ENCODE measurements around the gene KPNA6. TPM values are rescaled to one million over a fixed set of nuclear protein-coding genes. Genes with fewer than 3 reads are reported as not detected.
A peak's percentile ranks its signal among the peaks of the same experiment; 100 is the strongest.

The KPNA6 gene
- total RNA-seq, 4 donors from 2014 or later: 44.6 to 62.8 (median 53.4) TPM

- Histone ChIP-seq H3K4me3 (replicated peaks in 1 of 3) (no peak overlapping the region), H3K27me3 (no peaks in the 10 kb centered on the region), H3K4me1 (peaks cover 19 to 47% of the 10 kb centered on the region in 2 donors), H3K9me3 (no peaks in the 10 kb centered on the region), H3K27ac (peak overlapping the region; percentile 1 to 48 (median 20)), H3K36me3 (peaks cover 0 to under 1% of the 10 kb centered on the region in 2 donors)
- 5 to 12% methylated on average over 4 of the region's 4 CpGs for WGBS, 2 donors
- TF ChIP-seq CTCF (IDR thresholded peaks at IDR 0.05) (no peak), POLR2A (IDR thresholded peaks at IDR 0.05) (no peak)
- DNase-seq: peak; percentile 83 to 87
- intact Hi-C loops (cut with DNase I): loop anchor here (10.0 kb wide), 1 partner anchor 102 kb away; no protein-coding TSS in a partner anchor
Measured at GRCh38 chr1:32066489-32066873, 41.4 kb upstream of the KPNA6 start.

- H3K27ac ChIP-seq: no peak overlapping the region
- intact Hi-C loops (cut with DNase I): loop anchor here (10.0 kb wide), 1 partner anchor 104 kb away; no protein-coding TSS in a partner anchor
- no peaks in the 10 kb centered on the region for H3K9me3 ChIP-seq
- H3K36me3 ChIP-seq: no peaks in the 10 kb centered on the region
- no peak overlapping the region for H3K4me3 ChIP-seq (replicated peaks in 1 of 3)
- WGBS, 2 donors: 38 to 43% methylated on average over 5 of the region's 5 CpGs
- H3K27me3 ChIP-seq: no peaks in the 10 kb centered on the region
- no peak for DNase-seq
- TF ChIP-seq POLR2A (IDR thresholded peaks at IDR 0.05) (no peak), CTCF (IDR thresholded peaks at IDR 0.05) (no peak)
- peaks cover 15 to 36% of the 10 kb centered on the region in 2 donors for H3K4me1 ChIP-seq
Measured at GRCh38 chr1:32068957-32069588, 38.8 kb upstream of the KPNA6 start.

- peaks cover 11 to 27% of the 10 kb centered on the region in 2 donors for H3K4me1 ChIP-seq
- H3K27me3 ChIP-seq: no peaks in the 10 kb centered on the region
- H3K27ac ChIP-seq: peak overlapping the region; percentile 93 to 95 (median 95)
- peaks cover 10 to 14% of the 10 kb centered on the region in 2 donors for H3K36me3 ChIP-seq
- no peak for DNase-seq
- TF ChIP-seq POLR2A (IDR thresholded peaks at IDR 0.05) (no peak), CTCF (IDR thresholded peaks at IDR 0.05) (no peak)
- intact Hi-C loops (cut with DNase I): loop anchor here (5.0 kb wide), 1 partner anchor 40 kb away; no protein-coding TSS in a partner anchor
- H3K9me3 ChIP-seq: no peaks in the 10 kb centered on the region
- 17% methylated on average over 14 of the region's 14 CpGs for WGBS, 2 donors
- H3K4me3 ChIP-seq (replicated peaks in 1 of 3): peak overlapping the region; percentile 30 to 89 (median 73)
Measured at GRCh38 chr1:32071758-32072621, 35.9 kb upstream of the KPNA6 start.

GRCh38 chr1:32072622-32073298, 35.1 kb upstream of the KPNA6 start, which contains the start of gene TMEM39B:
TSS of gene TMEM39B (plus strand) at chr1:32072939. CDS start at chr1:32073048, 109 bp downstream.
- Histone ChIP-seq H3K4me1 (peaks cover 11 to 22% of the 10 kb centered on the region in 2 donors), H3K4me3 (replicated peaks in 1 of 3) (peak within 1 kb of the TSS; percentile 30 to 89 (median 73)), H3K36me3 (peaks cover 17 to 22% of the 10 kb centered on the region in 2 donors), H3K27ac (peak within 1 kb of the TSS; percentile 93 to 95 (median 95)), H3K9me3 (no peaks in the 10 kb centered on the region), H3K27me3 (no peaks in the 10 kb centered on the region)
- peak; percentile 96 to 97 for DNase-seq
- intact Hi-C loops (cut with DNase I): loop anchor here (5.0 kb wide), 1 partner anchor 40 kb away; no protein-coding TSS in a partner anchor
- 0% methylated on average over 10 to 23 of the region's 67 CpGs for WGBS, 2 donors
- TF ChIP-seq CTCF (IDR thresholded peaks at IDR 0.05) (peak in 3 of 6 experiments; percentile 30 to 44 (median 41)), POLR2A (IDR thresholded peaks at IDR 0.05) (peak; percentile 48 to 65)
